GM23248 (cell line): ENCODE data around the gene URB1.

Experiments
- EZH2 ChIP-seq: fragments of 200-600 bp; sonication (generic); IDR thresholded peaks from 2 replicates; pipeline ENCODE4 v1.6.1; 2018; ENCODE audit warnings: antibody characterized with exemption, mild to moderate bottlenecking; ENCODE audit not compliant: insufficient read depth, poor library complexity, severe bottlenecking
- EZH2phosphoT487 ChIP-seq: fragments of 200-600 bp; sonication (generic); IDR thresholded peaks from 2 replicates; pipeline ENCODE4 v1.6.1; 2018; ENCODE audit warnings: antibody characterized with exemption, moderate library complexity, mild to moderate bottlenecking, low read depth; ENCODE audit not compliant: insufficient read depth

GRCh38 chr21:32383812-32384211 is 9.0 kb downstream of the URB1 start:
- no peak for TF ChIP-seq EZH2phosphoT487
- TF ChIP-seq EZH2 = no peak
